NCI-H510A (cell line): Measurements from ENCODE around the gene TNS1.

Experiments used
- DNase-seq: peaks from one replicate; lab custom pipeline; 2025; lab: John Stamatoyannopoulos, UW

Gene TNS1

DNA sequence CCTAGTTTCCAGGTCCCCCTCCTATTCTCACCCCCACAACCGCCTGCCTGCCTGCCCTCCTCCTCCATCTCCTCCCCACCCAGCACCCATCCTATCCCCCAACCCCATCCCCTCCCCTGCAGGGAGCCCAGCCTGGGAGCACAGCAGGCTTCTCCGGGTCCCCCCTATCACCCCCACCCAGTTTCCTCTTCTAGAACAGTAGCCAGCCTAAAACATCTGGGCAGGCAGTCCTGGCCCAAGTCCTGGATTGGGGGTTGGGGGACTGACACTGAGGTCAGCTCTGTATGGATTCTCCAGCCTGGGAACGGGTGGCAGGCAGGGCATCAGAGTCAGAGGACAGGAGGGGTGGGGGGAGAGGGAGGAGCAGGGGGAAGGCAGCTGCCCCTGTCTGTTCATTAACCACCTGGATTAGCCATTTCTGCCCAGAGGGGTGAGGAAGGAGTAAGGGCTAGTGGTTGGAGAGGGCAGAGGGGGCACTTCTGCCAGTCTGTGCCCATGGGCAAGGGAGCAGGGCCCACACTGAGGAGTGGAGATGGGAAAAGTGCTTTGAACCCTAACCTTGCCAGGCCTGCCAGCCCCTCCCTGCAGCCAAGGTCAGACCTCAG lies 60.0 kb downstream of the TNS1 start:
- peak; percentile 37 for DNase-seq

DNA sequence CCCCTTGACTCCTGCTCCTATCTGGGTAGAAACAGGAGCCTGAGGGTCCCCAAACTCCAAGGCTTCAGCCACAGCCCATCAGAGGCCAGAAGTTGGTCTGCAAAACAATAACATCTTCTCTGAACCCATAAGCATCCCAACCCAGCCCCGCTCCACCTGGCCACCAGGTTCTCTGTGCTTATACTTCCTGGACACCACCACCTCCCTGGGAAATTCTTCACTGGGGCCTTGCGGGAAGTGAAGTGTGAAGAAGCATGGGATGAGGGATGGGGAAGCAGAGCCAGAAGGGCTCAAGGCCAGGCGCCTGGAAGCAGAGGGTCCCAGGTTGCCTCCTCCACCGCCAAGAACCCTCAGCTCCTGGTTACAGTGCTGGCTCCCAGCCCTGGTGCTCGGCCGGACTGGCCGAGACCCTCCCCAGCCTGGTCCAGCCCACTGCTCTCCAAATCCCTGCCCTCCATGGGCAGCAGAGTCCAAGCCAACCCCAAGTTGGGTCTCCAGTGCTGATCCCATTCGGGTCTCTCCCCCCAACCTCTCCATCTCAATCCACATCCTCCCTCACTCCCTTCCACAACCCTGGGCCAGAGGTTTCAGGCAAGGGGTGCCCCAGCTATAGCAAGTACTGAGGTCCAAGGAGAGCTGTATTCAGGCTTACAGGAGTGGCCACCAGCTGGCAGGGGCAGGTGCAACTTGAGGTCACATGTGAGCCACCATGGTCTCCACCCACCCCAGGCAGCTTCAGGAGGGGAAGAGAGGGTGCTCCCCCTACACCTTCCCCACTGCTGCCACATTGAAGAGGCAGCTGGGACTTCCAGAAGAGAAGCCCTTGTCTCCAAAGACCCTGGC lies 60.7 kb downstream of the TNS1 start:
- DNase-seq, result peak; percentile 75

DNA sequence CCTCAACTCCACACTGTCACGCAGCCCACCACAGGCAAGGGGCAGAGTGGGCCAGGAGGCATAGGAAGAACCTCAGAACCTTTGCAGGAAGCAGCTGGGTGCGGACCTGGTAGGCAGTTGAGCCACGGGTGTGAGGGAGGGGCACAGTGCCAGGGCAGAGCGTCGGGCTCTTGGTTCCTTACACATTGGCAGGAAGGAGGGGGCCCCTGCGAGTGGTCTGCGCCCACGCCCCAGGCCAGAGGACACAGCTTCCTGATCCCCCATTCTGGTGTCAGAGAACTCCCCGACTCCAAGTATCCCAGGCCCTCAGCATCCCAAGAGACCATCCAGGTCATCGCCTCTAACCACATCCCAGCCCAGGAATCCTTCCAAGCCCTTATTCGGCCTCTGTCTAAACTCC lies 61.5 kb downstream of the TNS1 start:
- no peak for DNase-seq

DNA sequence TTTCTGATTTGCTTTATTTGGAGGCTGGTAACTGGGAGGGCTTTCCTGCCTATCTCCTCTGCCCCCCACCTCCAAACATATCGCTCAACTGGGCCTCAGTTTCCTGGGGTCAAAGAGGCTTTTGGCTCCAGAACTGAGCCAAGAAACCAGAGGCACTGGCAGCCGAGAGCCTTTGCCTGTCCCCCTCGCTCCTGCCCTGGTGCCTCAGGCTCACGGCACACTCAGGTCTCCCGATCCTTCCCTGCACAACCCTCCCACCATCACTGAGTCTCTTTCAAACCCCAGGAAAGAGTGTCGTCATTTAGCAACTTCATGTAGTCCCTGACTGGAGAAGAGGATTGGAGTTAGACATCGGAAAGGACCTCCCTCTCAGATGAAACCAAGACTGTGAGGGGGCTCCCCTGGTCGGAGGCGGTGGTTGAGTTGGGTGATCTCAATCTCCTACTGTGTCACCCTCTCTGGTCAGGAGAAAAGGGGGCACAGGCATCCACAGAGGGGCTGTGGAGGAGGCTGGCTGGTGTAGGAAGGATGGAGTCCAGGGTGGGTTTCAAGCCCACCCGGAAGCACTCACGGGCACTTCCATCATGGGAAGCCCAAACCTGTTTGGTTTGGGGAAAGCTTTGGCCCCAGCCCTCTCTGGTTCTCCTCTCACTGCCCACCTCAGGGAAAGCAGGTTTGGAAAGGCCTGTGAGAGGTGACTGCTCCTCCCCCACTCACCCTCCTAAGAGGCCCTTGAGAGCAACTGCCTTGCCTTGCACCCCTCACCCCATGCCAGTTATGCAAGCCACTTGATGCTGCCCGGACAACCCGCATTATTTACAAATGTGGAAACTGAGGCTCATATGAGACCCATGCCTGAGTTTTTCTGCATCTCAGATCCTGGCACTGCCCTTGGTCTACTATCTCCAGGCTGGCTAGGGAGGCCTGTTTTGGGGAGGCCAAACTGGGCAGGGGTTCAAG lies 62.3 kb downstream of the TNS1 start:
- peak; percentile 68 for DNase-seq

DNA sequence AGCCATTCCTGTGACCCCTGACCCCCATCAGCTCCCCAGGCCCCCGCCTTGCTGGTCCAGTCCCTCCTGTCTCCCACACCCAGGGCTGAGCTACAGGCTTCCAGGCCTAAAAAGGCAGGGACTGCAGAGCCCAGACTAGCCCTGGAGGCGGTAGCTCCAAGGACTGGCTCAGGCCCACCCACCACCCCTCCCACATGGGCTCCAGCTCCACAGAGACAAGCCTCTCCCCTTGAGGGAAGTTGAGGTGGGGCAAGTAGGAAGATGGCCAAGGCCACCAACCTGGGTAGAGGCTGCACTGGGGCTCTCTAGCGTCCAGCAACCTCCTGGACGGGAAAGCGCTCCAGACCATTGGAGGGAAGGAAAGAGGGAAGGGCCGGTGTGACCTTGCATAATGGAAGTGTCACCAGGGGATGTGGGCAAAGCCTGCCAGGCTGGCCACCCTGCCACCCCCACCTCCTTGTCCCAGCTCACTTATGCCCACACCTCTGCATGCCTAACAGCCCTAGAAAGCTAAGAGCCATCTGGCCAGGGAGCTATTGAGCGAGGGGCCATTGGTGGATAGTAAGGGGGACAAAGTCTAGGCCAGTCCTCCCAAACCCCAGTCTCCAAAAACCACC lies 63.1 kb downstream of the TNS1 start:
- DNase-seq, result no peak

DNA sequence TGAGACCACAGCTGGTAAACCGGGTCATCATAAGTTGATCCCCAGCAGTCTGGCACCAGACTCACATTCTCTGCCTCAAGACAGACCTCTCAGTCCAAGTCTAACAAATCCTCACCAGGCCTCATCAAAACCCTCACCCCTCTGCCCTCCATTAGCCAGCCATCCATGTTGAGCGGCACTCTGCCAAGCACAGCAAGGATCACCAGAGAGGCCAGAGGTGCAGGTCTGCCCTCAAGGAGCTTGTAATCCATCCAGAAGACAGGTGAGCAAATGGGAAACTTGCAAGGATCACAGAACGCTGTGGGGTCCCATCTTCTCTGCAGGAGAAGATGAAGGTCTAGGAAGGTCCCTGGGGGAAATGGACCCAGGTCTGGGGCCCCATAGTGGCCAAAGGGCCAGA lies 63.6 kb downstream of the TNS1 start:
- no peak for DNase-seq

DNA sequence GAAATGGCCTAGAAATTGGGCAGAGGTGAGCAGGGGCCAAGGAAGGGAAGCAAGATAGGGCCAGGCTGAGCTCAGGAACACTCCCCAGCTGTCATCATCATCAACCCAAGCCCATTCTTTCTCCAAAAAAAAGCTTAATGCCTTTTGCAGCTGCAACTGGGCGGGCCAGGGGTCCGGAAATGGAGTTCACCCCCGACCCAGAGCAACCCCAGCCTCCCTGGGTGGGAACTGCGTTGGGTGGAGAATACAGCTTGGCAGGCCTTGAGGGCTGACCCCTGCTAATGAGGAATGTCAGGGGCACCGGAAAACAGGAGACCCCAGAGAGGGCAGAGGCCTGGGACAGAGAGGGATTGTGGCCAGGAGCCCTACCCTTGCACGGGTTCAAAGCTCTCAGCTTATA lies 64.8 kb downstream of the TNS1 start:
- DNase-seq, result no peak

DNA sequence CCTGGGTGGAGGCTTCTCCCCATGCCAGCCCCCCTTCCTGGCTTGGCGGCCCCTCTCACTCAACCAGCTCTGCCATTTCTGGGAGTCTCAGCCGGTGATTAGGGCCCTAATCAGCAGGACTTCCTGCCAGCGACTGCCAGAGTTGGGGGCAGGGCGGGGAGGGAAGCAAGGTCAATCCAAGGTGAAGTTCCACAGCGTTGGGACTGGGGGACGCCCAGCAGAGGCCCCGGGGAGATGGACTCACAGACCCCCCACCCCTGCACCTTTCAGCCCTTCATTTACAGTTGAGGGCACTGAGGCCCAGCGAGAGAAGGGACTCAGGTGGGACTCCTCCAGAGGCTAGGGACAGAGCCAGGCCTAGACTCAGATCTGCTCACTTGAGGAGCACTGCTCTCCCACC lies 65.3 kb downstream of the TNS1 start:
- no peak for DNase-seq

DNA sequence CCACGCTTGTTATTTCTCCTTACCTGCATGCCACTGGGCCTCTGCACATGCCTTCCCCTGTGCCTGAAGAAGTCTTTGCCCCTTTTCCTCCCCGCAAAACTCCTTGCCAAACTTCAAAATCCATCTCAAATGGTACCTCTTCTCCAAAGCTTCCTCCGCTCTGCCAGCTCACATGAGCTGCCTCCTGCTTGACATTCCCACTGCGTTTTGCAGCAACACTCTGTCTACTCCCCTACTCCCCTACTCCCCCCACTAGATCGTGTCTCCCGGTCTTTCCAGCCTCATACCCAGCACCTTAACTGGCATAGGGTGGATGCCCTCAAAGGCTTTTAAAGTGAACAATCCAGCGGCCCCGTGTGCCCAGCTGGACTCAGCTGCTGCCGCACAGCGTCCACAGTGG lies 65.8 kb downstream of the TNS1 start:
- DNase-seq, result no peak

DNA sequence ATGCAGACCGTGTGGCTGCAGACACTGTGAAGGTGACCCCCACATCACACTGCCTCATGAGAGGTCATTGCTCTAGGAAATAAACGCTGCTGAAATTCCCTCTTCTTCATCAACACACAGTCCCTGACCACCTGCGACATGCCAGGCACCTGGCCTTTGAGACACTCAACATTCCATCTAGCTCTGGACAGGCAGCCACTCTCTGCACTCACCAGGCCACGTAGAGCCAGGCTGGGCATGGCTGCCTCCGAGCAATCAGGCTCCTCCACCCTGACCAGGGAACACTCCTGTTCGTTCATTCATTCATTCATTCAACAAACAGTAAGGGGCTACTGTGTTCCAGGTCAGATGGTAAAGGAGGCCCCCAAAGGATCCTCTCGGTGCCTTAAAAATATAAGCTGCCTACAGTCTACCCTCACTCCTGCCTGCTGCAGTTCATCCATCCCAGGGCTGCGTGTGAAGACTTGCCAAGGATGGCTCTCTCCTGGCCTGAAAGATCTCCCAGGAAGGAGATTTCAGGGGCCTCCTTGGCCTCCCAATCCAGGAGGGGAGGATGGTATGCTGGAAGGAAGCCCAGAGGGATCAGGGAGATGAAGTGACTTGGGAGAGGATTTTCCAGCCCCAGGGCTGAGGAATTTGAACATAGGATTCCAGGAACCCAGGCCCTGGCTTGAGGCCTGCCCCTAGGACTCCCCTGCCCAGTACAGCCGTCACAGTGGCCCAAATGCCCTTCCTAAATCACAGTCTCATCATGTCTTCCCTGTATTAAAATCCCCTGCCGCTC lies 66.7 kb downstream of the TNS1 start:
- DNase-seq, result no peak

DNA sequence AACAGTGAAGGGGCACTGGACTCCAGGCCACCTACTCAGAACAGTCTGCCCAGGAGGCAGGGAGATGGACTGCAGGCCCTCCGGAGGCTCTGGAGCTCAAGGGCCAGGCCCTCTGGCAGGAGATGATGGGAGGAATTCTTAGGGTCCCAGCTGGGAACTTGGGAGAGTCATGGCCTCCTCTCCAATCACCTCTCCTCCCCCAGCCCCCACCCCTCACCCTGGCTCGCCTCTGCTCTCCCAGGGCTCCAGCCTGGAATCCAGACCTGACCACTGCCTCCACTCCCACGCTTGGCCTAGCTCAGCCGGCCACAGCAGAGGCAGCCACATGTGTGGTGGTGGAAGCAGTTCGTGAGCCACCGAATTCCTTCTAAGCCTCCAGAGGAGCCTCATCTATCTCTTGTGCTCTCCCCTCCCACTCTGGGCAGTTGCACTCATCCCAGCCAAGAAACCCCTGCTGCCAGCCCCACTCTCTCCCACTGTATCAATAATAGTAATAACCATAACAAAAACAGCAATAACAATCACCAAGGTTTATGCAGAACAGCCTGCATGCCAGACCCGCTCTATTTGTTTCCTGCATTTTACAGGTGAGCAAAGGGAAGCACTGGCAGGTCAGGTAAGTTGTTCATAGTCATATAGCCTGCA lies 67.4 kb downstream of the TNS1 start:
- DNase-seq, result no peak

DNA sequence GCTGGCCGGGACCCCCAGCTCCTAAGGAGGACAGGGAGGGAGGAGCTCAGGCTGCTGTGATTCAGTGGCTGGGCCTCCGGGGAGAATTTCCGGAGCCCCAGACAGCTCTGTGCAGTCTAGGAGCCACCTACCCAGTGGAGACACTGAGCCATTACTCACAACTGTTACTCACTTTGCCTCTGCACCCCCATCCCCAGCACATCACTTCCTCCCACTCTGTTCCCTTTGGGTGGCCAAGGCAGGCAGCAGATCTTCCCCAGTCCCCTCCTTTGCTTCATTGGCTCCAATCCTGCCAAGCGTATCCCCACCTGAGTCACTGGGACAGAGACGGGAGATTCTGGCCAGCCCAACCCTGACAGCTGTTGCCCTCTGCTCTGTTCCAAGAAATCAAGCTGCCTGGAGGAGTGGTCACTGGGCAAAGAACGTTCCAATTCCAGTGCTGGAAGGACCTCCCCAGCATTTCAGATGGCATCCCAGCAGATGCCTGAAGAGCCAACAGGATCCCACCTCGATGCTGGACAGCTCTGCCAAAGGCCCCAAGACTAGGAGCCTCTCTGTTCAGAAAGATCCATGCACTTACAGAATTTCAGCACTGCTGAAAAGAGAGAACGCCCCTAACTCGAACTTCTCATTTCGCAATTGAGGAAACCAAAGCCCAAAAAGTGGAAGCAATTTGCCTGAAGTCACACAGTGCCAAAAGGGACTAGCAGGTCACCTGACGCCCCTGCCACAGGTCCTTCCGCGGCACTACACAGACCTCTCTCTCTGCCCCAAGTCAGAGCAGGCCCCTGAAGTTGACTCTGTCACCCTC lies 68.3 kb downstream of the TNS1 start:
- no peak for DNase-seq

DNA sequence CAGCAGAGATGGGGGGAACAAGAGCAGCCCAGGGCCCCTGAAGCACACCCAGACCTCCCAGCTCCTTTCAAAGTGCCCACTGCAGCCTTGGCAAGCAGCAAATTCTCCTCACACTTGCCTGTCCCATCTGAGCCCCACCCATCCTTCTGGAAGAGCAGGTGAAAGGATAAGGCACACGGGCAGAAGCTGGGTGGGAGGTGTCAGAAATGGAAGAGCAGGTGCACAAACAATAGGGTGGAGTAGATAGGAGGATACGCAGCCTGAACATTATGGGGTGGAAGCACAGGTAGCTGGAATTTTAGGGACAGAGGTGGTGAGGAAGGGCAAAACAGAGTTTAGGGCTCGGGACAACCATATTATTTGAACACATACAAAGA lies 69.2 kb downstream of the TNS1 start:
- peak; percentile 70 for DNase-seq

DNA sequence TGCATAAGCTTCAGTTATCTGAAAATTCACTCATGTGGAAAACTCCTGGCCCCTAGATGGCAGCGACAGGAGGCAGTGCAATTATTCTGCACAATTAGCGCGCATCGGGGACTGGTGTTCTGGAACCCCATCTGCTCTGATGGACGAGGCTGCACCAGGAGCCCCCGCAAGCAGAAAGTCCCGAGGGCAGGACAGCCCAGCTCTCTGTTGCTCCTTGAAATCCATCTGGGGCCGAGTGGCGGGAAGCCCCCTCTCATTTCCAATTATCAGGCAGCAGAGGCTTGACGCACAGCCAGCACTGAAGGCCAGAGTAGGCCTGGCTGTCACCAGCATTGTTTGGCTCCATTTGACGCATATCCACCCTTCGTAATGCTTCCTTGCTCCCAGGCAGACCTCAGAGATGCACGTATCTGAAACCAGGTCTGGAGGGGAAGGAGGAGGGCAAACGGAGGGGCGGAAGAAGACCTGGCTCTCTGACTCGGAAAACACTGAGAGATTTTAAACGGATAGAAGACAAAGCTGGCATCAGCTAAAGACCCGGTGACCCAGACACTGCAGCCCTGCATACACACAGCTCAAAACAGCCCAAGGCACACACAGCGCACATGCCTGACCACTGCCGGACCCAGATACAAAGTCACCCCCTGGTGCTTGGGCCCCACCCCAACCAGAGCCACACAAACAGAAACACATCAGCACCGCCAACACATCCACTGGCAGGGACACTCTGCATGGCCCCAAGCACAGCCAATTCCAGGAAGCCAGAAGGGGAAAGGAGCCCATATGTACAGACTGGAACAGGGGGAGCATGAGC lies 69.8 kb downstream of the TNS1 start:
- no peak for DNase-seq

DNA sequence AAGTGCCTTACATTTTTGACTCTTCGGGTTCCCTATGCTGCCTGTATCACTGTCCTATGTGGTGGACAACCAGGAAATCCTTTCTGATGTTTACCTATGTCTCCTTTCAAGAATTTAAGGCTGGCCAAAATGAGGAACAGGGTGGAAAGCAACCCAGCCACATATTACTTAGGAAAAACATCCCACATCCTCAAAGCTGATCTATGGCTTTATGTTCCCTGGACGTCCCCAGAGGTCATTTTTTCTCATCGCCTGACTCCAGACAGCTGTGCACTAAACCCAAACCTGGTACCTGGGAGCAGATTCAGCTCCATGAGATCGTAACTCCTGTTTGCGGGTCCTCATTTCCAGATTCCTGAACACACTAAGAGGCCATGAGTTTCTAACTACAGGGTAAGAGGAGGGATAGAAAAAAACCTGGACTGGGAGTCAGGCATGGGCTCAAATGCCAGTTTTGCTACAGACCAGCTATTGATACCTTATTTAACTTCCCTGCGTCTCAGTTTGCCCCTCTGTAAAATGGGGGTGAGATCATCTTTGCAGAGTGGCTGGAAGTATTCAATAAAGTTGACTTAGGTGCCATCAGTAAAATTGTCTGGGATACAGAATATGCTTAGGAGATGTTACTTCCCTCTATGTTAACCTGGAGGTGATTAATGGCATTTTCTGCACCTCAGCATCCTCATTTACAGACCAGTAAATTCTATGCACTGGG lies 70.8 kb downstream of the TNS1 start:
- no peak for DNase-seq

DNA sequence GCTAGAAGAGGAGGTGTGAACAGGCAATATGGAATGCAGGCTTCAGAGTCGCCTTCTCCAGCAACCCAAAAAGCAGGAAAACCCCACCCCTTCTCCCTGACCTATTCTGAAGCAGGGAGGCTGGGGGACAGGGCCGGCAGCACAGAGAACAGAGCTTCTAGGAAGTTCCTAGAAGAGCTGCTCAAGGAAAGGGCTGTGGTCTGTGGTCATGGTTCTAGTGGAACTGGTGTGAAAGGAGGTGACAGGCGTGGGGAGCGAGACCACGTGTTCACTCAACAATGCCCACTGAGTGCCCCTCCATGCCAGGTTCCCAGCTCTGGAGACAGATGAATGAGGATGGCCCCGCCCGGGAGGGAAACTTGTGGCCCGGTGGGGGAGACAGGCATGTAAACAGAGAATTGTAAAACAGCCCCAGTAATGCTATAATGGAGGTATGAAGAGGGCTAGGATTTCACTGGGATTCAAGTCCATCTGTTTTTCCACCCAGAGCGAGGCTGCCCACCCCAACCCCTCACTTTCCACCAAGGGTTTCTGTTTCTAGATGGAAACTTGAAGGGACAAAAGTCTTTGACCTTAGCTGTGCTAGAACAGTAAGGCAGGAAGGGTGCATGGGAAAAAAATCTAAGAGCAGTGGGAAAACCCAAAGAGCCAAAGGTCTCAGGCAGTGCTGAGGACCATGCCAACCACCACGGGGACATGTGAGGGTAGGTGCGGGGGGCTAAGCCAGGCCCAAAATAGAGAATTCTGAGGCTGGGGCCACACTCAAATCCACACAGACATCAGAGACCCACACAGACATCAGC lies 71.8 kb downstream of the TNS1 start:
- no peak for DNase-seq
